Activated naive CD4-positive, alpha-beta T cell treated with Interleukin-2 at 50 U/mL for 16 hours (primary cell): ENCODE data around the gene CAMK2A.

Experiments
- DNase-seq: peaks from one replicate; pipeline ENCODE4 v3.0.0-alpha.2; 2020

Gene CAMK2A

GRCh38 chr5:150289551-150290390, at the start of gene CAMK2A:
TSS of gene CAMK2A (minus strand) at chr5:150289773. CDS start at chr5:150289625, 148 bp downstream.
- DNase-seq = no peak

GRCh38 chr5:150339165-150339564, 49.6 kb upstream of the CAMK2A start:
- no peak for DNase-seq

GRCh38 chr5:150338546-150338945, 49.0 kb upstream of the CAMK2A start:
- no peak for DNase-seq

- no peak for DNase-seq
Observed at GRCh38 chr5:150335778-150336177, 46.2 kb upstream of the CAMK2A start.

GRCh38 chr5:150333400-150333799, 43.8 kb upstream of the CAMK2A start:
- DNase-seq = no peak

- no peak for DNase-seq
Observed at GRCh38 chr5:150329881-150330876, 40.6 kb upstream of the CAMK2A start.

GRCh38 chr5:150329038-150329437, 39.5 kb upstream of the CAMK2A start:
- DNase-seq = no peak

- no peak for DNase-seq
Observed at GRCh38 chr5:150328515-150328914, 38.9 kb upstream of the CAMK2A start.

GRCh38 chr5:150327139-150327538, 37.6 kb upstream of the CAMK2A start:
- DNase-seq = no peak

GRCh38 chr5:150326707-150327106, 37.1 kb upstream of the CAMK2A start:
- DNase-seq = no peak

GRCh38 chr5:150325426-150325825, 35.9 kb upstream of the CAMK2A start:
- DNase-seq = no peak

GRCh38 chr5:150323819-150324218, 34.2 kb upstream of the CAMK2A start:
- DNase-seq = no peak

- no peak for DNase-seq
Observed at GRCh38 chr5:150323092-150323491, 33.5 kb upstream of the CAMK2A start.

- no peak for DNase-seq
Observed at GRCh38 chr5:150322202-150322601, 32.6 kb upstream of the CAMK2A start.

- no peak for DNase-seq
Observed at GRCh38 chr5:150321784-150322183, 32.2 kb upstream of the CAMK2A start.

GRCh38 chr5:150321211-150321610, 31.6 kb upstream of the CAMK2A start:
- DNase-seq = no peak

- no peak for DNase-seq
Observed at GRCh38 chr5:150320044-150320613, 30.6 kb upstream of the CAMK2A start.

GRCh38 chr5:150319484-150319790, 29.9 kb upstream of the CAMK2A start:
- no peak for DNase-seq

GRCh38 chr5:150318613-150319483, 29.3 kb upstream of the CAMK2A start:
- DNase-seq = no peak

GRCh38 chr5:150317048-150318003, 27.8 kb upstream of the CAMK2A start:
- DNase-seq = no peak

- DNase-seq = no peak
Observed at GRCh38 chr5:150316320-150316719, 26.7 kb upstream of the CAMK2A start.
